GM23338 (cell line): ENCODE data around the gene ALX3. TPM values are rescaled to one million over a fixed set of nuclear protein-coding genes. Genes with fewer than 3 reads are reported as not detected.

Experiments
- ATAC-seq: fragments of 200-7000 bp; cut with Tn5 transposase; 3 replicates; pipeline ENCODE4 v1.9.1; 2020
- DNase-seq: peaks from one replicate; pipeline ENCODE4 v3.0.0-alpha.2; 2015; ENCODE audit warnings: low spot score
- H2AFZ ChIP-seq: fragments of 200-600 bp; sonication (generic); 2 replicates; pipeline ENCODE4 v1.8.0; 2016; ENCODE audit warnings: antibody characterized with exemption, mild to moderate bottlenecking, moderate library complexity
- H3F3A ChIP-seq: fragments of 200-600 bp; sonication (generic); replicated peaks from 2 replicates; pipeline ENCODE4 v1.8.0; 2017; ENCODE audit warnings: antibody characterized with exemption, mixed run types, low read depth
- H3K27ac ChIP-seq: fragments of 200-600 bp; sonication (generic); 2 replicates; pipeline ENCODE4 v1.6.1; 2016; ENCODE audit warnings: low read depth
- H3K27me3 ChIP-seq: fragments of 200-600 bp; sonication (generic); 2 replicates; pipeline ENCODE4 v1.8.0; 2016; ENCODE audit warnings: mild to moderate bottlenecking, mixed run types, moderate library complexity; ENCODE audit not compliant: insufficient read depth
- H3K36me3 ChIP-seq: fragments of 200-600 bp; sonication (generic); 2 replicates; pipeline ENCODE4 v1.8.0; 2016; ENCODE audit warnings: mild to moderate bottlenecking; ENCODE audit not compliant: insufficient read depth
- H3K4me1 ChIP-seq: fragments of 200-600 bp; sonication (generic); 2 replicates; pipeline ENCODE4 v1.8.0; 2016; ENCODE audit warnings: mild to moderate bottlenecking, moderate library complexity; ENCODE audit not compliant: insufficient read depth
- H3K4me2 ChIP-seq: fragments of 200-600 bp; sonication (generic); 2 replicates; pipeline ENCODE4 v1.7.1; 2017; ENCODE audit warnings: mixed run types
- H3K4me3 ChIP-seq: fragments of 200-600 bp; sonication (generic); 2 replicates; pipeline ENCODE4 v1.6.1; 2016; ENCODE audit warnings: mixed run types
- H3K79me2 ChIP-seq: fragments of 200-600 bp; sonication (generic); replicated peaks from 2 replicates; pipeline ENCODE4 v1.8.0; 2017; ENCODE audit warnings: mild to moderate bottlenecking; ENCODE audit not compliant: insufficient read depth
- H3K9me2 ChIP-seq: fragments of 200-600 bp; sonication (generic); 2 replicates; pipeline ENCODE4 v1.8.0; 2017; ENCODE audit not compliant: insufficient read depth
- H4K20me1 ChIP-seq: fragments of 200-600 bp; sonication (generic); replicated peaks from 2 replicates; pipeline ENCODE4 v1.8.0; 2017; ENCODE audit warnings: mild to moderate bottlenecking; ENCODE audit not compliant: insufficient read depth
- H3K27ac Mint-ChIP-seq: 2 replicates; pipeline ENCODE4 v1.8.0; 2020; ENCODE audit warnings: inconsistent platforms, mild to moderate bottlenecking, moderate library complexity, mixed read lengths
- H3K27me3 Mint-ChIP-seq: 3 replicates; pipeline ENCODE4 v1.8.0; 2022; ENCODE audit warnings: low read depth, mild to moderate bottlenecking, moderate library complexity, mixed read lengths, inconsistent platforms; ENCODE audit not compliant: insufficient read depth, poor library complexity
- H3K36me3 Mint-ChIP-seq: 3 replicates; pipeline ENCODE4 v1.8.0; 2021; ENCODE audit warnings: low read depth, mild to moderate bottlenecking, inconsistent platforms, moderate library complexity, mixed read lengths
- H3K4me1 Mint-ChIP-seq: 3 replicates; pipeline ENCODE4 v1.8.0; 2020; ENCODE audit warnings: mild to moderate bottlenecking, inconsistent platforms, mixed read lengths
- H3K4me3 Mint-ChIP-seq: 3 replicates; pipeline ENCODE4 v1.8.0; 2021; ENCODE audit warnings: moderate library complexity, mild to moderate bottlenecking, inconsistent platforms, mixed read lengths
- H3K9me3 Mint-ChIP-seq: 3 replicates; pipeline ENCODE4 v1.8.0; 2020; ENCODE audit warnings: moderate library complexity, mild to moderate bottlenecking, inconsistent platforms, mixed read lengths
- CTCF ChIP-seq, 2 experiments: fragments of 200-600 bp in 1 of 2; sonication (generic) in 1 of 2; conservative IDR thresholded peaks; 2 replicates each; pipeline versions ENCODE4 v1.5.1 to v1.6.1; 2016 to 2017; ENCODE audit warnings: antibody characterized with exemption in 2 of 2, low read depth in 2 of 2, mild to moderate bottlenecking in 2 of 2, moderate library complexity in 1 of 2
- ETS1 ChIP-seq: IDR thresholded peaks from 2 replicates; pipeline ENCODE4 v1.6.1; 2016; ENCODE audit warnings: antibody characterized with exemption
- EZH2 ChIP-seq: fragments of 200-600 bp; sonication (generic); IDR thresholded peaks from one replicate; pipeline ENCODE4 v1.8.0; 2017; ENCODE audit warnings: antibody characterized with exemption, mild to moderate bottlenecking, low read depth; ENCODE audit not compliant: unreplicated experiment
- POLR2AphosphoS5 ChIP-seq: IDR thresholded peaks from 2 replicates; pipeline ENCODE4 v1.6.1; 2016; ENCODE audit warnings: antibody characterized with exemption, low read depth
- REST ChIP-seq: IDR thresholded peaks from one replicate; pipeline ENCODE4 v1.6.1; 2018; ENCODE audit warnings: antibody characterized with exemption; ENCODE audit not compliant: unreplicated experiment
- STAT1 ChIP-seq: IDR thresholded peaks from one replicate; pipeline ENCODE4 v1.6.1; 2016; ENCODE audit warnings: antibody characterized with exemption; ENCODE audit not compliant: unreplicated experiment
- ZNF114 ChIP-seq: fragments of 250-450 bp; sonication (Bioruptor Pico); IDR thresholded peaks from 2 replicates; pipeline ENCODE4 v1.5.0; 2020; ENCODE audit warnings: mild to moderate bottlenecking, moderate library complexity
- ZNF462 ChIP-seq: fragments of 250-450 bp; sonication (Bioruptor Pico); IDR thresholded peaks from 2 replicates; pipeline ENCODE4 v1.5.0; 2020; ENCODE audit warnings: mild to moderate bottlenecking, moderate library complexity
- polyA plus RNA-seq: library from polyadenylated mRNA; unstranded; fragments of >200 nt; fragmentation: Nextera tagmentation; extraction: Ambion mirVana; gene quantifications from 2 replicates; pipeline ENCODE4 v1.2.1, GENCODE V29; 2016
- total RNA-seq: library from RNA; depleted of rRNA; stranded (reverse); fragments of >200 nt; shearing (Covaris generic); gene quantifications from 2 replicates; pipeline ENCODE4 v1.2.3, GENCODE V29; 2014

Gene ALX3
- total and polyA plus RNA-seq, 2 experiments from 2014 or later, result not detected

- Histone ChIP-seq H3K4me3 (no peak overlapping the region), H3K27me3 (no peaks in the 10 kb centered on the region), H2AFZ (no peak overlapping the region), H3K9me2 (no peaks in the 10 kb centered on the region), H3F3A (no peaks in the 10 kb centered on the region), H4K20me1 (no peaks in the 10 kb centered on the region), H3K36me3 (no peaks in the 10 kb centered on the region), H3K79me2 (no peaks in the 10 kb centered on the region), H3K4me2 (no peak overlapping the region), H3K27ac (no peak overlapping the region), H3K4me1 (no peaks in the 10 kb centered on the region; the same call in 1 of the 2 replicates)
- no peaks in the 10 kb centered on the region; the same call in 1 of the 3 replicates for H3K4me1 Mint-ChIP-seq
- H3K27ac Mint-ChIP-seq, result no peak overlapping the region
- DNase-seq (no peak), ATAC-seq (no peak)
- peaks cover 26% of the 10 kb centered on the region for H3K9me3 Mint-ChIP-seq
- H3K36me3 Mint-ChIP-seq, result peaks cover 8% of the 10 kb centered on the region
- H3K27me3 Mint-ChIP-seq, result peaks cover 21% of the 10 kb centered on the region
- H3K4me3 Mint-ChIP-seq, result no peak overlapping the region
- TF ChIP-seq STAT1 (no peak), ZNF462 (CRISPR knock-in tag) (no peak)
Observed at GRCh38 chr1:110118636-110119396, 48.3 kb upstream of the ALX3 start.

GRCh38 chr1:110114784-110115183 is 44.3 kb upstream of the ALX3 start:
- no peak overlapping the region for H2AFZ ChIP-seq
- H3K27ac ChIP-seq, result no peak overlapping the region
- no peaks in the 10 kb centered on the region for H3K27me3 ChIP-seq
- H3F3A ChIP-seq, result no peaks in the 10 kb centered on the region
- Mint-ChIP-seq H3K9me3 (peaks cover 6% of the 10 kb centered on the region; the same call in 1 of the 3 replicates), H3K27me3 (peaks cover 18% of the 10 kb centered on the region), H3K4me3 (no peak overlapping the region), H3K4me1 (no peaks in the 10 kb centered on the region; the same call in 2 of the 3 replicates), H3K36me3 (no peaks in the 10 kb centered on the region), H3K27ac (no peak overlapping the region)
- no peaks in the 10 kb centered on the region for H3K9me2 ChIP-seq
- H3K79me2 ChIP-seq, result no peaks in the 10 kb centered on the region
- H3K4me3 ChIP-seq, result no peak overlapping the region
- no peak overlapping the region for H3K4me2 ChIP-seq
- no peaks in the 10 kb centered on the region for H4K20me1 ChIP-seq
- no peaks in the 10 kb centered on the region; the same call in 1 of the 2 replicates for H3K4me1 ChIP-seq
- no peaks in the 10 kb centered on the region for H3K36me3 ChIP-seq
- DNase-seq, result no peak
- no peak for ATAC-seq
- TF ChIP-seq EZH2 (no peak), CTCF (conservative IDR thresholded peaks at IDR 0.05; ENCODE audit: low read depth in 2 of 2) (no peak), POLR2AphosphoS5 (no peak), ZNF114 (CRISPR knock-in tag) (no peak), ETS1 (no peak), STAT1 (no peak), REST (no peak)
